Mesenteric fat pad (tissue), 1 donor: ENCODE results near the gene CACNA1B. TPM values are rescaled to one million over a fixed set of nuclear protein-coding genes. Genes with fewer than 3 reads are reported as not detected.

Experiments used
- DNase-seq: peaks from one replicate; pipeline ENCODE4 v3.0.0-alpha.2; 2020; ENCODE audit warnings: low spot score
- total RNA-seq: library from RNA; stranded (reverse); fragmentation: NEBNext Ultra II Directional; extraction: Animal tissue kit (Norgen Biotek cat#: 25700); gene quantifications from one replicate; pipeline ENCODE4 v1.2.1, GENCODE V29; 2021
- donor health status: DM: yes; HTN: yes; CAD: no.

The CACNA1B gene
- total RNA-seq, 1 donor from 2014 or later = not detected

- no peak for DNase-seq
Observed at GRCh38 chr9:137978262-137978714, 100.7 kb downstream of the CACNA1B start.

GRCh38 chr9:137982200-137982599, 104.6 kb downstream of the CACNA1B start:
- DNase-seq = no peak

GRCh38 chr9:137984005-137984404, 106.4 kb downstream of the CACNA1B start:
- no peak for DNase-seq

- no peak for DNase-seq
Observed at GRCh38 chr9:137984520-137985257, 107.1 kb downstream of the CACNA1B start.

GRCh38 chr9:137985637-137986071, 108.1 kb downstream of the CACNA1B start:
- no peak for DNase-seq

- DNase-seq = peak; percentile 87
Observed at GRCh38 chr9:137986268-137987099, 108.9 kb downstream of the CACNA1B start.

GRCh38 chr9:137987244-137988030, 109.9 kb downstream of the CACNA1B start:
- no peak for DNase-seq

GRCh38 chr9:137988051-137988450, 110.5 kb downstream of the CACNA1B start:
- DNase-seq = peak; percentile 71

- DNase-seq = no peak
Observed at GRCh38 chr9:137988701-137989100, 111.1 kb downstream of the CACNA1B start.

GRCh38 chr9:137989156-137989555, 111.6 kb downstream of the CACNA1B start:
- no peak for DNase-seq

- DNase-seq = peak; percentile 82
Observed at GRCh38 chr9:137989999-137990715, 112.6 kb downstream of the CACNA1B start.

GRCh38 chr9:138003485-138004190, 126.1 kb downstream of the CACNA1B start:
- DNase-seq = no peak

GRCh38 chr9:138006576-138007233, 129.1 kb downstream of the CACNA1B start:
- DNase-seq = no peak

- DNase-seq = no peak
Observed at GRCh38 chr9:138007566-138007917, 130.0 kb downstream of the CACNA1B start.

- DNase-seq = peak; percentile 83
Observed at GRCh38 chr9:138007918-138008841, 130.6 kb downstream of the CACNA1B start.

- DNase-seq = no peak
Observed at GRCh38 chr9:138009016-138009802, 131.6 kb downstream of the CACNA1B start.

- peak; percentile 87 for DNase-seq
Observed at GRCh38 chr9:138009803-138010690, 132.5 kb downstream of the CACNA1B start.
